A549 (cell line): Measurements from ENCODE around the gene IL1RL2. TPM values are rescaled to one million over a fixed set of nuclear protein-coding genes. Genes with fewer than 3 reads are reported as not detected.

Experiments used
- ATAC-seq, 2 experiments: fragments of 200-7000 bp in 1 of 2; fragments of >200 bp in 1 of 2; cut with Nextera tagmentation in 1 of 2; cut with Tn5 transposase in 1 of 2; 3 replicates each; pipeline versions ENCODE4 v1.8.0 to v1.9.1; 2018 to 2020; ENCODE audit warnings: mild to moderate bottlenecking in 1 of 2, moderate library complexity in 1 of 2
- CTCF ChIA-PET: fragments of 300-600 bp; sonication (Branson Sonifier 250); formaldehyde crosslinking; extraction: SDS; loops from one replicate; lab custom pipeline; 2021; ENCODE audit warnings: antibody characterized with exemption, inconsistent platforms; lab: Yijun Ruan, JAX
- POLR2A ChIA-PET: fragments of 350-600 bp; formaldehyde crosslinking; extraction: SDS; loops from one replicate; lab custom pipeline; 2021; ENCODE audit warnings: antibody characterized with exemption, inconsistent platforms; lab: Yijun Ruan, JAX
- DNase-seq, 2 experiments: peaks; one replicate each; pipeline versions ENCODE4 v3.0.0 to v3.0.0-alpha.2; 2011 to 2016; ENCODE audit warnings: low read depth in 1 of 2, low spot score in 1 of 2
- FAIRE-seq: peaks from 2 replicates; lab custom pipeline; 2011; peaks lifted over from hg19 to GRCh38; lab: Jason Lieb, UNC
- H3K27ac ChIP-seq, 2 experiments: fragments of >200 bp; sonication (Bioruptor Twin); formaldehyde crosslinking; 3 replicates each; pipeline ENCODE4 v1.5.1; 2016 to 2017
- H3K4me1 ChIP-seq: fragments of >200 bp; sonication (Bioruptor Twin); formaldehyde crosslinking; 3 replicates; pipeline ENCODE4 v1.6.1; 2016
- H3K4me2 ChIP-seq: fragments of >200 bp; sonication (Bioruptor Twin); formaldehyde crosslinking; 3 replicates; pipeline ENCODE4 v1.6.1; 2016
- H3K4me3 ChIP-seq: fragments of >200 bp; sonication (Bioruptor Twin); formaldehyde crosslinking; 3 replicates; pipeline ENCODE4 v1.5.1; 2016
- H3K9me3 ChIP-seq: fragments of >200 bp; sonication (Bioruptor Twin); formaldehyde crosslinking; 3 replicates; pipeline ENCODE4 v1.6.1; 2016
- BHLHE40 ChIP-seq: IDR thresholded peaks from 2 replicates; pipeline ENCODE4 v1.6.1; 2012; ENCODE audit warnings: low read depth, low read length, inconsistent platforms
- CBX2 ChIP-seq: fragments of 200-600 bp; sonication (generic); IDR thresholded peaks from 2 replicates; pipeline ENCODE4 v1.6.1; 2016; ENCODE audit warnings: low read depth, mild to moderate bottlenecking, borderline replicate concordance
- CEBPB ChIP-seq, 2 experiments: fragments of >200 bp in 1 of 2; sonication (Bioruptor Twin) in 1 of 2; formaldehyde crosslinking in 1 of 2; IDR thresholded peaks; 2 replicates each; pipeline ENCODE4 v1.6.1; 2012 to 2016
- CHD4 ChIP-seq: fragments of 200-600 bp; sonication (generic); IDR thresholded peaks from 2 replicates; pipeline ENCODE4 v1.6.1; 2016; ENCODE audit warnings: antibody characterized with exemption, mild to moderate bottlenecking, borderline replicate concordance
- E2F6 ChIP-seq: IDR thresholded peaks from 2 replicates; pipeline ENCODE4 v1.6.1; 2012; ENCODE audit warnings: low read depth, borderline replicate concordance
- HDAC2 ChIP-seq: fragments of 200-600 bp; sonication (generic); IDR thresholded peaks from 2 replicates; pipeline ENCODE4 v1.6.1; 2016
- HES2 ChIP-seq: fragments of >200 bp; sonication (Bioruptor Twin); formaldehyde crosslinking; IDR thresholded peaks from 2 replicates; pipeline ENCODE4 v1.6.1; 2016
- HOXA7 ChIP-seq: fragments of 250-450 bp; sonication (Bioruptor Pico); IDR thresholded peaks from 2 replicates; pipeline ENCODE4 v1.5.0; 2020; ENCODE audit warnings: mild to moderate bottlenecking, moderate library complexity
- JUN ChIP-seq, 2 experiments: fragments of >200 bp; sonication (Bioruptor Twin); formaldehyde crosslinking; IDR thresholded peaks; 2 replicates in 1 of 2; 3 replicates in 1 of 2; pipeline ENCODE4 v1.6.1; 2016 to 2017
- KDM1A ChIP-seq: fragments of 200-600 bp; sonication (generic); IDR thresholded peaks from 2 replicates; pipeline ENCODE4 v1.6.1; 2016; ENCODE audit warnings: low read depth, mild to moderate bottlenecking
- MAZ ChIP-seq: fragments of 150-350 bp; IDR thresholded peaks from 2 replicates; pipeline ENCODE4 v1.6.1; 2014; ENCODE audit warnings: antibody characterized with exemption, low read depth, low read length, borderline replicate concordance
- MYC ChIP-seq: IDR thresholded peaks from 2 replicates; pipeline ENCODE4 v1.6.1; 2012; ENCODE audit warnings: mild to moderate bottlenecking, inconsistent platforms, low read length, improper control_type of control experiment, borderline replicate concordance
- NPAS2 ChIP-seq: fragments of 250-450 bp; sonication (Bioruptor Pico); IDR thresholded peaks from 2 replicates; pipeline ENCODE4 v1.8.0; 2022; ENCODE audit warnings: mild to moderate bottlenecking, moderate library complexity, borderline replicate concordance
- PBX3 ChIP-seq: IDR thresholded peaks from 2 replicates; pipeline ENCODE4 v1.6.1; 2012
- POLR2A ChIP-seq: IDR thresholded peaks from 2 replicates; pipeline ENCODE4 v1.6.1; 2012; ENCODE audit warnings: mild to moderate bottlenecking, low read length
- REST ChIP-seq: fragments of 200-600 bp; sonication (generic); IDR thresholded peaks from 2 replicates; pipeline ENCODE4 v1.6.1; 2016; ENCODE audit warnings: antibody characterized with exemption, mild to moderate bottlenecking, moderate library complexity
- RFX5 ChIP-seq: fragments of 450-650 bp; IDR thresholded peaks from 2 replicates; pipeline ENCODE4 v1.7.1; 2014; ENCODE audit warnings: antibody characterized with exemption, mild to moderate bottlenecking, moderate library complexity
- TFCP2L1 ChIP-seq: fragments of 250-450 bp; sonication (Bioruptor Pico); IDR thresholded peaks from 2 replicates; pipeline ENCODE4 v1.5.0; 2021; ENCODE audit warnings: mild to moderate bottlenecking
- USF2 ChIP-seq: fragments of 450-650 bp; IDR thresholded peaks from 2 replicates; pipeline ENCODE4 v1.6.1; 2014; ENCODE audit warnings: antibody characterized with exemption
- ZFP36 ChIP-seq: fragments of 450-650 bp; IDR thresholded peaks from 2 replicates; pipeline ENCODE4 v1.6.1; 2014; ENCODE audit warnings: borderline replicate concordance; ENCODE audit not compliant: partially characterized antibody
- ZNF302 ChIP-seq: fragments of 250-450 bp; sonication (Bioruptor Pico); IDR thresholded peaks from 2 replicates; pipeline ENCODE4 v1.9.0; 2021; ENCODE audit warnings: inconsistent platforms, mild to moderate bottlenecking, moderate library complexity
- ZSCAN20 ChIP-seq: fragments of 250-450 bp; sonication (Bioruptor Pico); IDR thresholded peaks from 2 replicates; pipeline ENCODE4 v1.8.0; 2022; ENCODE audit warnings: mild to moderate bottlenecking, moderate library complexity
- WGBS: methylation state at CpG from one replicate; pipeline ENCODE4 v1.1.6; 2017; ENCODE audit errors: missing lambda C conversion rate; 5-methylcytosine and 5-hydroxymethylcytosine counted together
- polyA plus RNA-seq, 4 experiments: library from polyadenylated mRNA; depleted of rRNA in 3 of 4; stranded (reverse); fragments of >200 nt; fragmentation: RNase III in 1 of 4; extraction: RNeasy Plus Mini Kit Qiagen cat#74134 plus additional on column Dnase treatment in 1 of 4; gene quantifications; 2 replicates in 3 of 4; 3 replicates in 1 of 4; pipeline ENCODE4 v1.2.3, GENCODE V29; 2011 to 2017

IL1RL2 gene
- polyA plus RNA-seq, 2 of the 4 experiments (the other 2 are of a cell fraction) = 0.05 TPM; not detected in 1

- peaks cover 15% of the 10 kb centered on the region; the same call in 2 of the 3 replicates for H3K4me1 ChIP-seq
- no peak overlapping the region for H3K27ac ChIP-seq
- ATAC-seq (no peak), FAIRE-seq (no peak), DNase-seq (no peak)
- ChIA-PET POLR2A (no interaction called here), CTCF (interaction anchor here (0.9 kb wide), 1 partner anchor 49 kb away, joined by 5 read pairs; no protein-coding TSS in a partner anchor)
- 89% methylated on average over 1 of the region's 1 CpG for WGBS
- H3K9me3 ChIP-seq = no peaks in the 10 kb centered on the region
- TF ChIP-seq E2F6 (no peak), ZFP36 (no peak)
- H3K4me2 ChIP-seq = no peak overlapping the region
- no peak overlapping the region for H3K4me3 ChIP-seq
Measured at GRCh38 chr2:102191501-102191900, 4.7 kb downstream of the IL1RL2 start.

GRCh38 chr2:102193074-102193473, 6.3 kb downstream of the IL1RL2 start:
- Histone ChIP-seq H3K9me3 (no peaks in the 10 kb centered on the region), H3K4me3 (no peak overlapping the region), H3K4me2 (no peak overlapping the region), H3K4me1 (peaks cover 15% of the 10 kb centered on the region; the same call in 2 of the 3 replicates), H3K27ac (no peak overlapping the region)
- FAIRE-seq (peak; percentile 56), DNase-seq (no peak), ATAC-seq (no peak)
- WGBS = 34% methylated on average over 1 of the region's 1 CpG
- ChIA-PET POLR2A (no interaction called here), CTCF (interaction anchor here (1.2 to 1.4 kb wide), 2 partner anchors 18 to 173 kb away, joined by 3 to 4 read pairs; no protein-coding TSS in a partner anchor)
- no peak for TF ChIP-seq PBX3
- no peak for TF ChIP-seq CEBPB (IDR thresholded peaks at IDR 0.05)
- TF ChIP-seq CBX2 = no peak
- no peak for TF ChIP-seq NPAS2 (CRISPR knock-in tag)
- no peak for TF ChIP-seq TFCP2L1 (CRISPR knock-in tag)
- TF ChIP-seq MYC = no peak
- TF ChIP-seq RFX5 = no peak
- no peak for TF ChIP-seq POLR2A
- no peak for TF ChIP-seq HOXA7
- no peak for TF ChIP-seq HDAC2
- no peak for TF ChIP-seq REST
- no peak for TF ChIP-seq ZSCAN20 (CRISPR knock-in tag)
- no peak for TF ChIP-seq ZNF302 (CRISPR knock-in tag)
- no peak for TF ChIP-seq JUN (IDR thresholded peaks at IDR 0.05)
- no peak for TF ChIP-seq KDM1A
- no peak for TF ChIP-seq HES2
- no peak for TF ChIP-seq CHD4
- TF ChIP-seq BHLHE40 = no peak
- no peak for TF ChIP-seq MAZ
- TF ChIP-seq USF2 = no peak
